ENCODE measurements around the gene NCAM2. TPM values are rescaled to one million over a fixed set of nuclear protein-coding genes. Genes with fewer than 3 reads are reported as not detected.

NCAM2 gene
- total and polyA plus RNA-seq, 2 of the 4 experiments (the other 2 are of a cell fraction) = 2.7 to 5.0 TPM

GRCh38 chr21:21309510-21309909 is 311.3 kb downstream of the NCAM2 start:
- ChIA-PET POLR2A (ENCODE audit: unreplicated experiment) (no interaction called here), CTCF (no interaction called here)
- DNase-seq (no peak), ATAC-seq (ENCODE audit: low read depth) (no peak)
- Histone ChIP-seq H2AK5ac (ENCODE audit: low read depth, low read length) (no peak overlapping the region), H3K27me3 (ENCODE audit: control insufficient read depth, insufficient read depth, low read length) (no peaks in the 10 kb centered on the region), H2BK120ac (ENCODE audit: low read depth, low read length) (no peak overlapping the region), H4K91ac (ENCODE audit: insufficient read depth, low read depth, low read length) (no peak overlapping the region), H3K56ac (ENCODE audit: extremely low read depth, insufficient read depth, low read length) (no peak overlapping the region), H3K27ac (ENCODE audit: insufficient read depth, low read length) (no peak overlapping the region), H4K5ac (ENCODE audit: low read depth, low read length) (no peak overlapping the region), H3K9me1 (ENCODE audit: insufficient read depth, low read length) (no peaks in the 10 kb centered on the region), H2BK20ac (ENCODE audit: low read depth, low read length) (no peak overlapping the region), H3K4ac (ENCODE audit: low read depth, low read length) (no peak overlapping the region), H3K79me1 (ENCODE audit: low read depth in 1 of 2, low read length in 2 of 2) (no peaks in the 10 kb centered on the region), H3K9me3 (ENCODE audit: control insufficient read depth, insufficient read depth, low read length) (no peaks in the 10 kb centered on the region), H4K8ac (ENCODE audit: low read depth in 2 of 2, low read length in 2 of 2) (no peak overlapping the region), H3K18ac (ENCODE audit: low read depth, low read length) (no peak overlapping the region), H3K36me3 (ENCODE audit: control insufficient read depth, insufficient read depth, low read length) (no peaks in the 10 kb centered on the region), H2AFZ (replicated peaks; ENCODE audit: low read length, poor library complexity) (no peak overlapping the region), H2AK9ac (replicated peaks; ENCODE audit: low read depth, low read length, poor library complexity) (no peak overlapping the region), H3K4me2 (ENCODE audit: low read depth, low read length) (no peak overlapping the region), H3K23ac (ENCODE audit: low read depth, low read length) (no peak overlapping the region), H3K4me1 (ENCODE audit: control insufficient read depth, insufficient read depth, low read length) (no peaks in the 10 kb centered on the region), H4K20me1 (ENCODE audit: insufficient read depth, low read length) (no peaks in the 10 kb centered on the region), H3K14ac (replicated peaks; ENCODE audit: low read depth, low read length) (no peak overlapping the region), H3K9ac (ENCODE audit: low read depth, low read length) (no peak overlapping the region), H2BK15ac (ENCODE audit: low read depth, low read length) (no peak overlapping the region), H3K4me3 (ENCODE audit: insufficient read depth, low read depth, low read length) (no peak overlapping the region), H2BK5ac (ENCODE audit: low read depth, low read length, poor library complexity, severe bottlenecking) (no peak overlapping the region)
- TF ChIP-seq MXI1 (IDR thresholded peaks at IDR 0.05; ENCODE audit: borderline replicate concordance, low read depth, low read length) (no peak), USF2 (IDR thresholded peaks at IDR 0.05; ENCODE audit: low read depth, low read length) (no peak), FOS (IDR thresholded peaks at IDR 0.05; ENCODE audit: low read depth, low read length) (no peak), RCOR1 (IDR thresholded peaks at IDR 0.05; ENCODE audit: insufficient replicate concordance, low read length) (no peak), BHLHE40 (IDR thresholded peaks at IDR 0.05; ENCODE audit: low read depth, low read length) (no peak)
- in situ Hi-C loops (cut with MboI; ENCODE audit: low sequenced_read_pairs) = no loop called here
- dilution Hi-C loops (cut with HindIII; ENCODE audit: low sequenced_read_pairs, unreplicated experiment) = no loop called here
- no CpG with 5 or more reads among the region's 1 CpG for WGBS, 2 experiments (ENCODE audit: extremely low coverage in 2 of 2, insufficient read length in 1 of 2)
- no TSS peak for BruUV-seq (replicated peaks)
- intact Hi-C loops (cut with micrococcal nuclease) = no loop called here
